ELR (cell line): ENCODE results near the gene PPP1R3G.
"Not testable (repeated sequence)": the region's sequence is repeated elsewhere in the genome, so short reads cannot be mapped to it uniquely, and the experiment has no call there.

ENCODE experiments used
- DNase-seq: peaks from one replicate; pipeline ENCODE4 v3.0.0-alpha.2; 2015; ENCODE audit warnings: low read depth

Gene PPP1R3G

DNA sequence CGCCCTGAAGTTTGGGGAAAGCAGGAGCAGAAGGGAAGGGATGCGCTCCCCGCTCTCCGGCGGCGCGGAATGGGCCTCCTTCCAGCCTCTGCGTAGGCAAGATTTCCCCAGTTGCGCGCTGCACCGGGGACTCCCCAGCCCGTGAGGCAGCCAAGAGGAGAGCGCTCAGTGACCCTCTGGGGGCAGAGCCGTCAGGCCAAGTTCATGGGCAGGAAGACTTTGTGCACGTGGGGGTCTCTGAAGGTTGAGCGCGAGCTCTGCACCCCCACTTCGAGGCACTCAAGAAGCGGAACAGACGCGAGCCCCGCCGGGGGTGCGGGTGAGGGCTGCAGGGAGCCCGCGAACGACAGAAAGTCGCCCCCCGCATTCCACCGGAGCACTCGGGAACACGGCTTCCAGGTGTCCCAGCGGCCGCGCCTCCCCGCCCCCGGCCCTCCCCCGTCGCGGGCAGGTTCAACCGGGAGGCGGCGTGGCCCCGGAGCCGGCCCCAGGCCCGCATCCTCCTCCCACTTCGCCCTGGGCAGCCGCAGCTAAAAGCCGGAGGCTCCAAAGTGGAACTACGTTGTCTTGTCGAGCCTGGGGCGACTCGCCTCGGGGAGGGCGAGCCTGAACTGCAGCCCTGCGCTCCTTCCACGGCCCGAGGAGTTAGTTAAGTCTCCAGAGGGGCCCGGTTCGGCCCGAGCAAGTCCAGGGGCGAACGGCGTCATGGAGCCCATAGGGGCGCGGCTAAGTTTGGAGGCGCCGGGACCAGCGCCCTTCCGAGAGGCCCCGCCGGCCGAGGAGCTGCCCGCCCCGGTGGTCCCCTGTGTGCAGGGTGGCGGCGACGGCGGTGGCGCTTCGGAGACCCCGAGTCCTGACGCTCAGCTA lies at the start of gene PPP1R3G:
Gene PPP1R3G (plus strand): TSS at position 561 of the 867 bp plus-strand sequence. CDS start 145 bp downstream, at position 706.
- DNase-seq: peak; percentile 66

DNA sequence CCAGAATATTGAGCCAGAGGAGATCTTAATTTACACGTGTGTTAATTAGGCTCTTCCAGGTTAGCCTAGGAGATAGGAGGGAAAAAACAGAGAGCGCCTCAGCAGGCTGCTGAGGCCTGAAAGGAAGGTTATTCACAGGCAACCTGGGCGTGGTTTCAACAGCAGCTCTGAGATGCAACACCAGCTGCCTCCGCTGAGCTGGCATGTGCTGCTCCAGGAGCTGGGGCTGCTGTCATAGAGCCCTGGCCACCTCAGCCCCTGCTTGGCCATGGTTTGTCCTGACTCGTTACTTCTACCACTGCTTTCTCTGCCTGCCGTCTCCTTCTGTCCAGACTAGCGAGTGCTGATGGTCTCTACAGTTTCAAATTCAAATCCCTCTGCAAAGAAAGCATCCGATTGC lies 48.9 kb upstream of the PPP1R3G start:
- peak; percentile 67 for DNase-seq

DNA sequence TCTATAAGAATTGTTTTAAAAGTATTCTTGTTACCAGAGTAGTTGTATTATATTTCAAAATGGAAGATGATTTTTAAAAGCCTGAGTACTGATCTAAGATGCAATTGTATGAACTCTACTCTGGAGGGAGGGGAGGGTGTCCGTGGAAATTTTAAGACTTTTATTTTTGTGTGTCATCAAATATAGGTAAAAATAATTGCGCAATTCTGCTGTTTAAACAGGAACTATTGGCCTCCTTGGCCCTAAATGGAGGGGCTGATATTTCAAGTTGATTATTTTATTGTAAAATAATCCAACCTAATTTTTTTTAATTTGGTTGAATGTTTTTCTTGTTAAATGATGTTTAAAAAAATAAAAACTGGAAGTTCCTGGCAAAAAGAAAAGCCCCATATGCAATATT lies 43.2 kb upstream of the PPP1R3G start:
- no peak for DNase-seq

DNA sequence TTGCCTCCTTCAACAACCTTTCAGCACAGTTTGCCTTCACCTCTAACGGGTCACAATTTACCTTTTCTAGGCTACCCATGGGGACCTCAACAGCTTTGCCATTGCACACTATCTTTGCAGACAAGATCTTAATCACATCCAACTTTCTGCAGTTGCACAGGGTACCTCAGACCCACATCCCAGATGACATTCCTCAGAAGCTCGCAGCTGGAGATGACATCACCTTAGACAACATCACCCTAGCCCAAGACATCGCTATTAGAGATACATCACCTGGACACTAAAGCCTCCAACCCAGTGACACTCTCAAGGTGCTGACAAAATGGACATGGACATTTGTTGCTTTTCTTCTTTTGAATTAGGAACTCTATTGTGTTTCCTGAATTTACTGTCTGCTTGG lies 42.7 kb upstream of the PPP1R3G start:
- DNase-seq: no peak

DNA sequence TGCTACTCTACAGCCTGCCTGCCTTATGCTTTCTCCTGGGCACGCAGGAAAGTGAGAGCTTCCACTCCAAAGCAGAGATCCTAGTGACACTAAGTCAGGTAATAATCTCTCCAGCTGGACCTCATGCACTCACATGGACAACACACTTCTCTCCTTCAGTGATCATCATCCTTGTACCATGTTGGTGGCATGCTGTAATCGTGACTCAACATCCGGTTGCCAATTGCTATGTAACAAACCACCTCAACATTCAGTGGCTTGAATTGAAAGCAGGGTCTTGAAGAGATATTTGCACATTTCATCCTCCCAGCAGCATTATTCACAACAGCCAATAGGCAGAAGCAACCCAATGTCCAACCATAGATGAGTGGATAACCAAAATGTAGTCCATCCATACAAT lies 40.3 kb upstream of the PPP1R3G start:
- DNase-seq: peak; percentile 55

DNA sequence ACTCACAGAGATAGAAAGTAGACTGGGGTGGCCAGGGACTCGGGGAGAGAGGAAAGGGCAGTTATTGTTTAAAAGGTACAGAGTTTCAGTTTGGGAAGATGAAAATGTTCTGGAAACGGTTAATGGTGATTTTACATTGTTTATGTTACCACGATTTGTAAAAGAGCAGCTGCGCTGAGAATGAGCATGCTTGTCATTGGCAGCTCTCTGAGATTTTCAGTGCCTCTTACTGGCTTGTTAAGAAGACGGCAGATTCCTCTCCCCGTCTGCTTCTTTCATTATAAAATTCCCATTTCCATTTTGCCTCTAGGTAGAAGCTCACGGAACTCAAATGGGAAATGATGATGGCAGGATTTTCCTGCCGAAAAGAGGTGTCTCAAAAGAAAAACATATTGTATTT lies 39.7 kb upstream of the PPP1R3G start:
- DNase-seq: no peak

DNA sequence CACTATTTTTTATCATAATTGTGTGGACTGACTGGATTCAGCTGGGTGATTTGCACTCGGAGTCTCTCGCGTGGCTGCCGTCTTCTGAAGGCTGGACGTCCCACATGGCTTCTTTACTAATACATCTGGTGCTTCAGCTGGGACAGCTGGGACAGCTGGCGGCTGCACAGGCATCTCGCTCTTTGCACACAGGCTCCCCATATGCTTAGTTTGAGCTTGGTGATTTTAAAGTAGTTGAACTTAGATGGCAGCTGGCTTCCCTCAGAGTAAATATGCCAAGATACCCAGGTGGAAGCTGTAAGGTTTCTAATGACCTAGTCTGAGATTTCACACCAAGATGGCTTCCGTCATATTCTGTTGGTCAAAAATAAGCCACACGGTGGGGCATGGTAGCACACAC lies 38.7 kb upstream of the PPP1R3G start:
- DNase-seq: no peak

DNA sequence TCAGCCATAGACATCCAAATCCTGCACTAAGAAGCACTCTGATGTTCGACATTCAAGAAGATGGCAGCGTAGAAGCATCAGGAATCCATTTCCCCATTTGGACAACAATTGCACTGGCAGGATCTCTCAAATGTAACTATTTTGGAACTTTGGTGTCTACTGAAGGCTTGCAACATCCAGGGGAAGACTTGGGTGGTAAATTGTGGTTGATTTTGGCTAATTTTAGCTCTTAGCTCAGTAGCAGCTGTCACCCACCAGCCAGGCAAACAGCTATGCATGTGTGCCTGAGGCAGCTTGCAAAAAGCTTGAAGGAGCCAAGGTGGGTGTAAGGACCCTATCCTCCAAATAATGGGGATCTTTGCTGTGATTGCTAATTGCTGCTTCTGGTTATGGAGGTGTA lies 35.1 kb upstream of the PPP1R3G start:
- no peak for DNase-seq

DNA sequence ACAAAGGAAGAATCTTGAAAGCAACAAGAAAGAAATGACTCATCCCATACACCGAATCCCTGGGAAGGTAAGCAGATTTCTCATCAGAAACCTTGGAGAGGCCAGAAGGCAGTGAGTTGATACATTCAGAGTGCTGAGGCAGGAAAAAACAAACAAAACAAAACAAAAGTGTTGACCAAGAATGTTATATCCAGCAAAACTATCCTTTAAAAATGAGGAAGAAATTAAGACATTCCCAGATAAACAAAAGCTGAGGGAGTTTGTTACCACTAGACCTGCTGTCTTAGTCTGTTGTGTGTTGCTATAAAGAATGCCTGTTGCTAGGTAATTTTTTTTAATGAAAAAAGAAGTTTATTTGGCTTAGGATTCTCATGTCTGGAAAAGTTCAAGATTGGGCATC lies 33.7 kb upstream of the PPP1R3G start:
- no peak for DNase-seq

DNA sequence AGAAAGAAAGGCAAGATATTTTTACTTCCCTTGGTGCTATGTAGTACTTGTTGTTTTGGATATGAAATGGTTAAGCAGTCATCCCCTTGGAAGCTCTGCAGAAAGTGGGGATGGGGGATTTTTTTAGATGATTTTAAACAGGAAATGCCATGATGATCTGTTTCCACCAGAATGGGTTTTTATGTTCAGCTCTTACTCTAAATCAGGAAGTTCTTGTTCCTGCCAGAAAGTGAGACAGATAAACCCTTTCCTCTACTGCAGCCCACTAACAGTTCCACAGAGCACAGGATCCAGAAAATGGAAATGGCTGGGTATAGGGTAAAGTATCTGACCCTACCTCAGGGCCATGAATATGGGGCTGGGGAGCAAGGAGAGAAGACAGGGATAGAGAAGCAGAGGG lies 32.1 kb upstream of the PPP1R3G start:
- DNase-seq: peak; percentile 9

DNA sequence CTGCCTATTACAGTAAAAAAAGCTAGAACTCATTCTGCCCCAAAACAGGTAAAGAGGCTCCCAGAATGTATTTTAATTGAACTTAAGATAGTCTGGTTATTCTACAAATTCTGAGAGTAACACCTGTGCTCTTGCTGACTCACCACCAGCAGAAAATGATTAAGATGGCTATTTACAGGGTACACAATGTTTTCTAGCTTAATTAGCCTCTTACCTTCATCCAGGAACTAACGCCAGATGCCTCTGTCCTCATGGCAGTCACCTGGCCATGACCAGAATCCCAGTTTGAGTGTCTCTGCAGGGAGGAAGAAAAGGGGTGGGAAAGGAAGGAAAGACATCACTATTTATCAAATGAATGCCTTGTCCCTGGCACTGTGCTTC lies 31.3 kb upstream of the PPP1R3G start:
- no peak for DNase-seq

DNA sequence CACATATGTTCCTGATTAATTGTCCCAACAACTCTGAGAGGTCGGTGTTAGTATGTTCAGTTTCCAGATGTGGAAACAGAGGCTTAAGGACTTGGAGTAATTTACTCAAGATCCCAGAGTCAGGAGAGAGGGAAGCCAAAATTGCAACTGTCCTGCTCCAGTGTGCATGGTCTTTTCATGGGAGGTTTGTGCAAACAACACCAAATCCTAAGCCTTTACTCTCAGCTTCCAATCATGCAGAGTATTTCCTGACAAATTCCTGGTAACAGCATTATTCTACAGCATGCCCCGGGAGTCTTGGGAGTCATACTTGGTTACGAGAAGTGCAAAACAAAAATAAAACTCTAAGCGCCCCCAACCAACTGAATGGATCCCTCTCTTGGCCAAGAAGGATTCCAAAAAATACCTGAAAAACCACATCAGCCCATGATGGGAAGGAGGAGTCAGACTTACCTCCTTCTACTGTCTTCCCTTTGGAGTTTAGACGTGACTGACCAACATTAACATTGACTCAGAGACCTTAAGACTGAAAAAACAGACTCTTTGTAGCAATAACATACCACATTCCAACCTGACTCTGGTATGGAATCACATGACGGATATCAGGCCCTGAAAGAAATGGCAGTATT lies 30.8 kb upstream of the PPP1R3G start:
- DNase-seq: peak; percentile 27

DNA sequence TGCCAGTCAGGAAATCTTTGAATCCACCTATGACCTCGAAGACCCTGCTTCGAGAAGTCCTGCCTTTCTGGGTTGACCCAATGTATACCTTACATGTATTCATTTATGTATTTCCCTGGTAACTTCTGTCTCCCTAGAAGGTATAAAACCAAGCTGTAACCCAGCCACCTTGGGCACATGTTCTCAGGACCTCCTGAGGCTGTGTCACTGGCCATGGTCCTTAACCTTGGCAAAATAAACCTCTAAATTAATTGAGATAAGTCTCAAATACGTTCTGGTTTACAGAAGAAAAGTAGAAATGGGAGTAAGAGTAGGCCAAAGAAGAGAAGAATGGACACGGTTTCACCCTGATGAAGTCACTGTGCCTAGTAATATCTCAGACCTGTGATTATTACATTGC lies 30.0 kb upstream of the PPP1R3G start:
- DNase-seq: no peak

DNA sequence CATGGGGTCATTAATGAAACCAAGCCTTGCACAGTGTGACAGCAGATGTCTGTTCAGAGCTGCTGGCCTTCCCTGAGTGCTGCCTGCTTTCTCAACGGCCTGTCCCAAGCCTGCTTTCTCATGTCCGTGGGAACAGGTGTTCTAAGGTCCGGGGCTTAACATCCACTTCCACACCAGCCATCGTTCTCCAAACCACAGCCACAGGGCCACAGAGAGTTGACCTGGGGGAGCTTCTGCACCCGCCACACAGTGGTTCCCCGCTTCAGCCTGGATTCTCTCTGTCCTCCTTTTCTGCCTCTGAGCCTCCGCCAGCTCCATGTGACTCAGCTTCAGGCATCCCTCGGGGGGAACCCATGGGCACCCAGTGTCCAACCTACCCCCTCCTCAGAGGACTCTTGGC lies 26.9 kb upstream of the PPP1R3G start:
- DNase-seq: no peak

DNA sequence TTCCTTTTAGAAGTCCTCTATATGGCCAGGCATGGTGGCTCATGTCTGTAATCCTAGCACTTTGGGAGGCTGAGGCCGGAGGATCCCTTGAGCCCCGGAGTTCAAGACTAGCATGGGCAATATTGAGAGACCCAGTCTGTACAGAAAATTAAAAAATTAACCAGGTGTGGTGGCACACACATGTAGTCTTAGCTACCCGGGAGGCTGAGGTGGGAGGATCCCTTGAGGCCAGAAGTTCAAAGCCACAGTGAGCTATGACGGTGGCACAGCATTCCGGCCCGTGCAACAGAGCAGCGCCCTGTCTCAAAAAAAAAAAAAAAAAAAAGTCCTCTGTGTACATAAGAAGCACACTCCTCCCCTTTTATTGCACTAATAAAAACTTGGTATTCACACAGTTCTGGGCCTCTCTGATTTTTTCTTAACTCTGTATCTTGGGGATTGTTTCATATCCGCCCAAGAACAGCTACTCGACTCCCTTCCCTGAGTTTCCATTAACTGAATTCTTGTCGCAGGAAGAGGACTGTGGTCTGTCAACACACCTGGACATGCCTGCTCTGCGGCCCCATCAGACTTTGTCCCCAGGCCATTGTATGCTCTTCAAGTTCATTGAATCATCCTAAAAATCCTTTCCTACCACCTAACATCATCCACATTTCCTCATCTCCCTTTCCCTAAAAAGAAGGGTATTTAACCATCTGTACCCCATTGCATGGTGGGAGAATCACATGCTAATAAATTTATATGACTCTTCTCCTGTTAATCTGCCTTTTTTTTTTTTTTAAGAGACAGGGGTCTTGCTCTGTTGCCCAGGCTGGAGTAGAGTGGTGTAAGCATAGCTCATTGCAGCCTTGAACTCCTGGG lies 25.9 kb upstream of the PPP1R3G start:
- no peak for DNase-seq

DNA sequence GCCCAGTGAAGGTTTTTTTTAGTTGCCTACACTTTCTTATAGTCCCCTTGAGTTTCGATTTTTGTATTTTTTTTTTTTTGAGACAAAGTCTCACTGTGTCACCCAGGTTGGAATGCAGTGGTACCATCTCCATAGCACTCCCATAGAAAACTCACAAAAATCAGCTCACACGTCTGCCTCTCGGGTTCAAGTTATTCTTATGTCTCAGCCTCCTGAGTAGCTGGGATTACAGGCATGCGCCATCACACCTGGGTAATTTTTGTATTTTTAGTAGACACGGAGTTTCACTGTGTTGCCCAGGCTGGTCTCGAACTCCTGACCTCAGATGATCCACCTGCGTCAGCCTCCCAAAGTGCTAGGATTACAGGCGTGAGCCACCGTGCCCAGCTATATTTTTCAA lies 24.7 kb upstream of the PPP1R3G start:
- not testable (repeated sequence) for DNase-seq

DNA sequence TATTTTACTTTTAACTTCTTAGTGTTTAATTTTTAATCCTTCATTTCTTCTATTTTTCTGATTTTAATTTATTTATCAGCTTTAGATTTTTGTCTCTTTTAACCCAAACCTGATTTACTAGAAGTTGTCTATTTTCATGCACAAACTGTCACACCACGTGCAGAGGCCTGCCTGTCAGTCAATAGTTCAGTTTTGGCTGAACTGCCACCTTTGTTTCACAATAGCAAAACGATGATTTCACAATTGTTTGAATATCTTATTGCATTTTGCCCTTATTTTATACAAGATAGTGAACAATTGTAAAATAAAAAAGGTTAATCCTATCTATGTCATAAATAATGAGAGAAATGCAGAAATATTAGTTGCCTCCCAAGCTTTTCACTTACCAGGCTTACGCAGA lies 24.0 kb upstream of the PPP1R3G start:
- DNase-seq: no peak

DNA sequence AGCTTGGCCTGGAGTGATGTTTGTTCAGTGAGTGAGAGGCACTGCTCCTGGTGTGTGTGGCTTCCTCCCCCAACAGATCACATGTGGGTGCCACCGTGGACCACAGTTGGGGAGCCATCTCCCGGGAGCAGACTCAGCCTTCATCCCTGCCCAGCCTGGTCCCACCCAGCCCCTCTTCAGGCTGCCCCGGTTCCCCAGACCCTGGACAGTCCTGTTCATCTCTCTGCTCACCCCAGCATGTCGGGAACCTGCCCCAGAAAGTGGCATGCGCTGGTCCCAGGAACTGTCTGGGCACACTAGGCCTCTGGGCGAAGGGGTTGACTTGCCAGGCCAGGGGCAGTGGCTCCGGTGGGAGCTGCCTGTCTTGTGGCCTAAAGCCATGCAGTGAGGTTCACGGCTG lies 21.5 kb upstream of the PPP1R3G start:
- no peak for DNase-seq

DNA sequence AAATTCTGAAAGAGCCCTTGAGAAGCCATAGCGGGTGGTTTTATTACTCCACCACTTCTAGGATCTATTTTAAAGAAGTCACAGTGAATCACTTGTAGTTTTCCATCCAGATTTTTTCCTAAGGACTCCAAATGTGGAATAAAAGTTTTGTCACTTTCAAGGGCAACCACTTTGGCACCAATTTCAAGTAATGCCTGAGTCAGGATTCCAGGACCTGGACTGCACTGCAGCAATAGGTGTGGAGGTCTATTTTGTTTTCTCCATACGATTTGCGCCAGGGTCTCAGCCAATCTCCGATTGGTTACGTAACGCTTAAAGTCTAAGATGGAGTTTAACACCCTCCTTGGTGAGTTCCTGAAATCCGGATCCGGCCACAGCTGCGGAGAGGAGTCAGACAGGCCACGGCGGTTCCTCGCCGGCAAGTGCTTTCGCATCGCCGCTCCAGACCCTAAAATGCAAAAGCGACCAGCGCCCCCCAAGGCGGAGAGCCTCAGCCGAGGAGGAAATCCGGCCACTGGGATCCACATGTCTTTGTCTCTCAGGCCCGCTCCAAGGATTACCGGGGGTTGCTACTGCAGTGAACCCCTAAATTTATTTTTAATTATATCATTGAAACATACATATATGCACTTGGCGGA lies 18.6 kb upstream of the PPP1R3G start:
- DNase-seq: no peak

DNA sequence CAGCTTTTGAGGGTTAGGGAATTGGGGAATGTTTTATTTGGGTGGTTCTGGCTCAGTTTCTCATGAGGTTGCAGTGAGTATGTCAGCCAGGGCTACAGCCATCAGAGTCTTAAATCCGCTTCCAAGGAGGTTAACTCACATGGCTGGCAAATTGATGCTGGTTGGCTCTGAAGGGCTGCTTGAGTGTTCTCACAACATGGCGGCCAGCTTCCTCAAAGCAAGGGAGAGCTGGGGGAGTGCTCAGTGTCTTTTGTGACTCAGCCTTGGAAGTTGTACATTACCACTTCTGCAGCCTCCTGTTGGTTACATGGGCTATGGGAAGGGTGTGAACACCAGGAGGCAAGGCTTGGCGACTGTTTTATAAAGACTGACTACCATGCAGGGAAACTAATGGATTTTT lies 17.8 kb upstream of the PPP1R3G start:
- DNase-seq: no peak

DNA sequence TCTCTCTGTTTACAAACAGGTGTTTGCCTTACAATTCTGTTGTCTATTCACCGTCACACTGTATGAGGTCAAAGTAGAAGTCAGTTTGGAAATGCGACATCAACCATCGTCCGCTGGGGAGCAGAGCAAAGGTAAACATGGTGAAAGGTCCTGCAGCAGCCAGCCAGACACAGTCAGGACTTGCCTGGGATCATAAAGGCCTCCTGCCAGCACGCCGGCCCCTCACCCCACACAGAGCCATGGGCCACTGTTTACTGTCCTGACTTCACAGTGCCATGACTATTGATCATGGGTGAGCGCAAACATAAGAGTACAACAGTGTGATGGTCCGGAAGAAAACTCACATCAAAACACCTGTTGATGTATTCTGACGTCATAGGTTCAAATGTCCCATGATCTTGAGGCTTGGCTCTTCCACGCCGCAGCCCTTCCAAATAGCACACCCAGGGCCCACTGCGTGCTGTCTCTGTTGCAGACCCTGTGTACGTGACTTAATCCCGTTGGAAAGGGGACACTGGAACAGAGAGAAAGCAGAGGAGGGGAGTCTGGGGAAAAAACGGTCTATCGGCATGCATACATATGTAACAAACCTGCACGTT lies 16.9 kb upstream of the PPP1R3G start:
- no peak for DNase-seq

DNA sequence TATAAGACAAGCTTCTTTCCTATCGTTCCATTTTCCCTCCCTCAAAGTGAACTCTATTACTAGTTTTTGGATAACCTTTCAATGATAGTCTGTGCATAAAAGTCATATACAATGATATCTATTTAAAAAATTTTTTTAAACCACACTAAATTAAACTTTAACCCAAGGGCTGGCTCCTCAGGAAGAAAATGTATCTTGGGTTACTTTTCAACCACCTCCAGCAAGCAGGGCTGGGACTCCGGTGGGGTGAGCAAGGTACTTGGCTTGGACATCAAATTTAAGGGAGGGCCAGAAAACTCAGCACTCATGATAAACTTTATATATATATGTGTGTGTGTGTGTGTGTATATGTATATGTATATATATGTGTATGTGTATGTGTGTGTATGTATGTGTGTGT lies 13.9 kb upstream of the PPP1R3G start:
- no peak for DNase-seq
